GM12878 (cell line): Measurements from ENCODE around the gene NOTCH1. TPM values are rescaled to one million over a fixed set of nuclear protein-coding genes. Genes with fewer than 3 reads are reported as not detected.

ENCODE experiments used
- ATAC-seq: fragments of 200-7000 bp; cut with Tn5 transposase; 3 replicates; pipeline ENCODE4 v1.9.1; 2020; ENCODE audit warnings: mild to moderate bottlenecking, moderate library complexity
- BruUV-seq: library from RNA; stranded (reverse); fragments of 400-500 nt; replicated peaks from 2 replicates; lab custom pipeline; 2021; lab: Mats Ljungman, UMichigan
- CTCF ChIA-PET: fragments of 300-600 bp; sonication (Branson Sonifier 250); formaldehyde crosslinking; extraction: SDS; loops from one replicate; lab custom pipeline; 2021; ENCODE audit warnings: inconsistent platforms; lab: Yijun Ruan, JAX
- POLR2A ChIA-PET: fragments of 350-600 bp; formaldehyde crosslinking; extraction: SDS; loops from one replicate; lab custom pipeline; 2021; ENCODE audit warnings: inconsistent platforms; lab: Charles Lee
- RAD21 ChIA-PET: fragments of 300-600 bp; sonication (Branson Sonifier 250); formaldehyde crosslinking; loops from one replicate; lab custom pipeline; 2023; ENCODE audit warnings: antibody characterized with exemption; ENCODE audit not compliant: unreplicated experiment; lab: Charles Lee
- SMC1A ChIA-PET: fragments of 300-600 bp; sonication (Branson Sonifier 250); formaldehyde crosslinking; loops from one replicate; lab custom pipeline; 2023; ENCODE audit not compliant: unreplicated experiment, uncharacterized antibody; lab: Charles Lee
- DNase-seq: peaks from one replicate; pipeline ENCODE4 v3.0.0-alpha.2; 2011; ENCODE audit warnings: low read depth, low spot score
- FAIRE-seq: peaks from 3 replicates; lab custom pipeline; 2011; peaks lifted over from hg19 to GRCh38; lab: Jason Lieb, UNC
- H2AFZ ChIP-seq: 2 replicates; pipeline ENCODE4 v1.6.0; 2011; ENCODE audit warnings: low read depth, low read length, control low read depth; ENCODE audit not compliant: control insufficient read depth
- H3K27ac ChIP-seq: 2 replicates; pipeline ENCODE4 v1.5.1; 2011; ENCODE audit warnings: control low read depth; ENCODE audit not compliant: control insufficient read depth, insufficient read depth
- H3K27me3 ChIP-seq, 2 experiments: replicated peaks in 1 of 2; 2 replicates each; pipeline versions ENCODE4 v1.6.0 to v1.6.1; 2011; ENCODE audit warnings: low read length in 1 of 2; ENCODE audit not compliant: control insufficient read depth in 2 of 2, insufficient read depth in 2 of 2
- H3K36me3 ChIP-seq, 2 experiments: 2 replicates each; pipeline ENCODE4 v1.5.1; 2011; ENCODE audit warnings: low read length in 1 of 2; ENCODE audit not compliant: control insufficient read depth in 2 of 2, insufficient read depth in 2 of 2
- H3K4me1 ChIP-seq: 2 replicates; pipeline ENCODE4 v1.6.1; 2011; ENCODE audit warnings: mild to moderate bottlenecking, low read length, moderate library complexity, mixed read lengths; ENCODE audit not compliant: control insufficient read depth, insufficient read depth
- H3K4me2 ChIP-seq: 2 replicates; pipeline ENCODE4 v1.6.0; 2011; ENCODE audit warnings: control low read depth; ENCODE audit not compliant: control insufficient read depth, insufficient read depth
- H3K4me3 ChIP-seq: fragments of 200-600 bp; sonication (generic); 2 replicates; pipeline ENCODE4 v1.5.1; 2016
- H3K79me2 ChIP-seq: 2 replicates; pipeline ENCODE4 v1.6.0; 2011; ENCODE audit warnings: low read length; ENCODE audit not compliant: control insufficient read depth, insufficient read depth
- H3K9ac ChIP-seq: 2 replicates; pipeline ENCODE4 v1.8.0; 2011; ENCODE audit warnings: low read length, control low read depth, mixed read lengths; ENCODE audit not compliant: control insufficient read depth, insufficient read depth
- H3K9me3 ChIP-seq: replicated peaks from 3 replicates; pipeline ENCODE4 v1.5.1; 2011; ENCODE audit warnings: mild to moderate bottlenecking, low read length; ENCODE audit not compliant: control insufficient read depth, insufficient read depth
- H4K20me1 ChIP-seq: 2 replicates; pipeline ENCODE4 v1.6.0; 2011; ENCODE audit not compliant: control insufficient read depth, insufficient read depth
- CBFB ChIP-seq: IDR thresholded peaks from 2 replicates; pipeline ENCODE4 v1.6.1; 2016; ENCODE audit warnings: antibody characterized with exemption, low read depth
- CREB1 ChIP-seq: IDR thresholded peaks from 2 replicates; pipeline ENCODE4 v1.6.1; 2012; ENCODE audit warnings: low read depth, mild to moderate bottlenecking, inconsistent platforms
- E2F8 ChIP-seq: fragments of 450-650 bp; IDR thresholded peaks from 2 replicates; pipeline ENCODE4 v1.6.1; 2018; ENCODE audit warnings: mild to moderate bottlenecking, low read depth, moderate library complexity; ENCODE audit not compliant: partially characterized antibody
- GABPA ChIP-seq: IDR thresholded peaks from 2 replicates; pipeline ENCODE4 v1.6.1; 2014; ENCODE audit warnings: antibody characterized with exemption, low read depth, mild to moderate bottlenecking, inconsistent platforms
- HCFC1 ChIP-seq: fragments of 150-350 bp; IDR thresholded peaks from 2 replicates; pipeline ENCODE4 v1.6.1; 2014; ENCODE audit warnings: low read length
- NR2F1 ChIP-seq: fragments of 450-650 bp; conservative IDR thresholded peaks from 2 replicates; pipeline ENCODE4 v1.6.1; 2017; ENCODE audit warnings: mild to moderate bottlenecking
- SMAD5 ChIP-seq: IDR thresholded peaks from 2 replicates; pipeline ENCODE4 v1.6.1; 2016; ENCODE audit warnings: antibody characterized with exemption, low read depth
- SP1 ChIP-seq: IDR thresholded peaks from one replicate; pipeline ENCODE4 v1.6.1; 2011; ENCODE audit warnings: low read depth, low read length
- SUPT20H ChIP-seq: IDR thresholded peaks from 2 replicates; pipeline ENCODE4 v1.6.1; 2011; ENCODE audit warnings: low read depth, mild to moderate bottlenecking, low read length, moderate library complexity, borderline replicate concordance; ENCODE audit not compliant: control insufficient read depth
- TBL1XR1 ChIP-seq: IDR thresholded peaks from 2 replicates; pipeline ENCODE4 v1.6.1; 2012; ENCODE audit warnings: low read depth, low read length, improper control_type of control experiment
- ZZZ3 ChIP-seq: IDR thresholded peaks from 2 replicates; pipeline ENCODE4 v1.6.1; 2011; ENCODE audit warnings: low read depth; ENCODE audit not compliant: control insufficient read depth, insufficient read length
- WGBS: methylation state at CpG from one replicate; pipeline ENCODE4 v1.1.6; 2016; ENCODE audit warnings: low lambda C conversion rate; ENCODE audit not compliant: insufficient replicate concordance, insufficient coverage; ENCODE audit errors: missing lambda C conversion rate; 5-methylcytosine and 5-hydroxymethylcytosine counted together
- in situ Hi-C: fragments of 300-500 bp; cut with MboI; formaldehyde crosslinking; loops from 9 replicates; pipeline ENCODE4 v1.14.3; 2018; ENCODE audit warnings: mixed read lengths
- intact Hi-C: fragments of 100-400 bp; cut with micrococcal nuclease; formaldehyde crosslinking; loops from one replicate; pipeline ENCODE4 v1.14.2; 2022; ENCODE audit not compliant: unreplicated experiment
- polyA plus RNA-seq, 11 experiments: library from polyadenylated mRNA; depleted of rRNA in 4 of 11; unstranded in 6 of 11; stranded (reverse) in 5 of 11; fragments of >200 nt; fragmentation: Nextera tagmentation in 4 of 11; fragmentation: Illumina TruSeq in 1 of 11; extraction: Ambion mirVana in 4 of 11; extraction: Trizol in 1 of 11; gene quantifications; 1 replicate in 1 of 11; 2 replicates in 10 of 11; pipeline versions ENCODE4 v1.2.1 to v1.2.3, GENCODE V29; 2011 to 2016; ENCODE audit warnings: inconsistent platforms in 2 of 11, missing spikeins in 2 of 11, low read depth in 1 of 11
- total RNA-seq, 4 experiments: library from RNA; depleted of rRNA in 3 of 4; stranded (reverse); fragments of >200 nt in 3 of 4; fragmentation: Illumina TruSeq in 1 of 4; extraction: Trizol in 1 of 4; gene quantifications; 2 replicates each; pipeline versions ENCODE4 v1.2.1 to v1.2.3, GENCODE V29; 2013 to 2021
- TF ChIP-seq, protein P1 (sequence below): IDR thresholded peaks from 2 replicates; pipeline ENCODE4 v1.6.1; 2011; ENCODE audit warnings: borderline replicate concordance, low read depth, mild to moderate bottlenecking, moderate library complexity, low read length; ENCODE audit not compliant: insufficient read depth, poor library complexity, severe bottlenecking

Gene NOTCH1
- total and polyA plus RNA-seq, 10 of the 15 experiments (the other 5 are each of a cell fraction or from before 2014, with no cell fraction given) = 0.02 to 40.0 (median 3.7) TPM

- in situ Hi-C loops = no loop called here
- Histone ChIP-seq H2AFZ (no peak overlapping the region), H3K36me3 (peaks cover 0 to 5% of the 10 kb centered on the region in 2 experiments; a peak in 2 of 4 replicates), H3K27ac (no peak overlapping the region), H3K27me3 (no peaks in the 10 kb centered on the region), H3K4me1 (peaks cover 47% of the 10 kb centered on the region), H3K4me3 (peak overlapping the region; percentile 99; the same call in 1 of the 2 replicates), H4K20me1 (no peaks in the 10 kb centered on the region; the same call in 1 of the 2 replicates), H3K9me3 (no peaks in the 10 kb centered on the region), H3K79me2 (peaks cover 39% of the 10 kb centered on the region), H3K9ac (no peak overlapping the region)
- no TSS peak for BruUV-seq
- intact Hi-C loops = no loop called here
- ChIA-PET RAD21 (interaction anchor here (0.6 kb wide), 1 partner anchor 15 kb away, joined by 3 read pairs; no protein-coding TSS in a partner anchor), CTCF (no interaction called here)
- FAIRE-seq = no peak
- ATAC-seq = no peak
- TF ChIP-seq SUPT20H = no peak
- TF ChIP-seq, all 136 proteins: peak for 0
- ChIA-PET SMC1A (interaction anchor here (1.1 kb wide), 1 partner anchor 11 kb away, joined by 3 read pairs; no protein-coding TSS in a partner anchor), POLR2A (no interaction called here)
- H3K4me2 ChIP-seq = peak overlapping the region; percentile 87
- WGBS = 84% methylated on average over 10 of the region's 10 CpGs
- DNase-seq = no peak
Measured at GRCh38 chr9:136543280-136543679, 2.6 kb downstream of the NOTCH1 start.

DNA sequence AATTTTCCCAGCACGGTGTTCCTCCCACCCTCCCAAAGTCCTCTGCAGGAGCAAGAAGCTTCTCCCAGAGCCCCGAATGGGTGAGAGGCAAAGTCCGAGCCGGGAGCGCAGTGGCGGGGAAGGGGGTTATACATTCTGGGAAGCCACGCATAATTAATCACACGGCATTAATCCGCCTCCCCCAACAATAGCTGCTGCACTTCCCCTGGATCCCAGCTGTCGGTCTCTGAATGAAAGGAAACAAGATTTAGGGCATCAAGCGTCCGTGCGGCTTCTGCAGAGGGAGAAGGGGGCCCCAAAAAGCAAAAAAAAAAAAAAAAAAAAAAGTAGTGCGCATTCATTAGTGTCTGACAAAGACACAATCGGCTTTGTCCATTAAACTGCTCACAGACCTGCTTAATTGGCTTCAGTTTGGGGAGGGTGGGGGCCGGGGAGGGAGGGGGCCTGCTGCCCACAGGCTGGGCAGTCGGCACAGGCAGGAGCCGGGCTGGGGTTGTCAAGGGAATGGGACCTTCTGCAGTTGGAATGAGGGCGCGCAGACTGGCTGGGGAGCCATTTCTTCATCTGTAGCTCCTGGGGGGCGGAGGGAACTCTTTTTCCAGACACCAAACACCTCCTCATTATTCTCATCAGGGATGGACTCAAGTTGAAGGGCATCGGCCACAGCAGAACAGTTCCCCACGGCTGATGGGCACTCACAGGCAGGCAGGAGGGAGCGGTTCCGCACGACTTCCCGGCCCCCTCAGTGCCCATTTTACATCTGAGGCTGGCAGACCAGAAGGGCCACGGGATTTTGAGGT, 3.4 kb downstream of the NOTCH1 start:
- POLR2A ChIA-PET = no interaction called here
- TF ChIP-seq ZZZ3 (no peak), SP1 (no peak), SUPT20H (no peak), E2F8 (no peak), NR2F1 (no peak), HCFC1 (no peak), TBL1XR1 (no peak), CREB1 (no peak), GABPA (no peak), SMAD5 (no peak), CBFB (no peak)
- TF ChIP-seq, protein P1, sequence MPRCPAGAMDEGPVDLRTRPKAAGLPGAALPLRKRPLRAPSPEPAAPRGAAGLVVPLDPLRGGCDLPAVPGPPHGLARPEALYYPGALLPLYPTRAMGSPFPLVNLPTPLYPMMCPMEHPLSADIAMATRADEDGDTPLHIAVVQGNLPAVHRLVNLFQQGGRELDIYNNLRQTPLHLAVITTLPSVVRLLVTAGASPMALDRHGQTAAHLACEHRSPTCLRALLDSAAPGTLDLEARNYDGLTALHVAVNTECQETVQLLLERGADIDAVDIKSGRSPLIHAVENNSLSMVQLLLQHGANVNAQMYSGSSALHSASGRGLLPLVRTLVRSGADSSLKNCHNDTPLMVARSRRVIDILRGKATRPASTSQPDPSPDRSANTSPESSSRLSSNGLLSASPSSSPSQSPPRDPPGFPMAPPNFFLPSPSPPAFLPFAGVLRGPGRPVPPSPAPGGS = no peak

More for the DNA sequence above, 3.4 kb downstream of the NOTCH1 start:
- Histone ChIP-seq H3K4me1 (peaks cover 55% of the 10 kb centered on the region), H3K4me3 (no peak overlapping the region), H3K27me3 (no peaks in the 10 kb centered on the region), H3K9ac (no peak overlapping the region), H4K20me1 (no peaks in the 10 kb centered on the region; the same call in 1 of the 2 replicates), H3K79me2 (peaks cover 44% of the 10 kb centered on the region), H3K36me3 (peaks cover 0 to 5% of the 10 kb centered on the region in 2 experiments; a peak in 2 of 4 replicates), H3K9me3 (no peaks in the 10 kb centered on the region), H2AFZ (no peak overlapping the region), H3K4me2 (no peak overlapping the region), H3K27ac (no peak overlapping the region)
- RAD21 ChIA-PET = interaction anchor here (0.7 kb wide), 1 partner anchor 53 kb away, joined by 3 read pairs; no protein-coding TSS in a partner anchor
- DNase-seq = no peak
- FAIRE-seq = no peak
- in situ Hi-C loops = no loop called here
- intact Hi-C loops = no loop called here
- SMC1A ChIA-PET = no interaction called here
- 92% methylated on average over 22 of the region's 28 CpGs for WGBS
- BruUV-seq = no TSS peak
- no peak for ATAC-seq
- CTCF ChIA-PET = interaction anchor here (1.7 kb wide), 1 partner anchor 87 kb away, joined by 4 read pairs; no protein-coding TSS in a partner anchor
